ENCODE measurements around the gene CYLC2. TPM values are rescaled to one million over a fixed set of nuclear protein-coding genes. Genes with fewer than 3 reads are reported as not detected.

Gene CYLC2
- total and polyA plus RNA-seq, 2 experiments from 2014 or later, result not detected

DNA sequence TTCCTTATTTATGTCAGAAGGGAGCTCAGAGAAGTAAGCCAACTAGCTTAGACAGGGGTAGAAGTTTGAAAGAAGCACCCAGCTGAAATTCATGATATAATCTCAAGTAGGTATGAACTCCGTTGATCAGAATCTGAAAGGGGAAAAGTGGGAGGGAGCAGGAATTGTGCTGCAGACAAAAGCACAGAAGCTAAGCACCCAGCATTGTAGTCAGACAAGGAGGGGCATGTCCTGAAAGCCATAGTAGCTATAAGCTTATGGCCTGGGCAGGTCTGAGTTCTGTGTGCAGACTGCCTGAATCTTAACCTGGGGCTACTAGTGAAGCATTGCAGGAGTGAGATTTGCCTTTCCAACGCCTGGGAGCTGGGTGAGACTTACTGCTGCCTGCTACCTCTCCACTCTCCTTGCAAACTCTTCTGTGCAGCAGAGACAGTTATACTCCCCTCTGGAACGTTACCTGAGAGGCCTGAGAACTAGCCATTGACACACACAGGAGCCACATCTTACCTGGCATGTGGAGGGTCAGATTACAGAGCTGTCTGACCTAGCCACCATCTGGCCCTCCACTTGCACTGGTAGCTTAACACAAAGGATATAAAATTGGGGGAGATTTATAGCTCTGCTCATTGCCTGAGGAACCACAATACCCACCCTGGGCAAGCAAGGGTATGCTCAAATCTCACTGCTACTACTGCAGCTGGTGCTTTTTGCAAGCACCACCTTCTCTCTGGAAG is 9.8 kb upstream of the CYLC2 start:
- Histone ChIP-seq H3K27me3 (no peaks in the 10 kb centered on the region), H3K9me2 (replicated peaks; ENCODE audit: insufficient read depth) (no peaks in the 10 kb centered on the region), H3K4me3 (no peak overlapping the region), H3K27ac (no peak overlapping the region), H3K4me2 (no peak overlapping the region), H3K4me1 (ENCODE audit: insufficient read depth) (no peaks in the 10 kb centered on the region), H3K79me2 (no peaks in the 10 kb centered on the region), H3K36me3 (replicated peaks; ENCODE audit: insufficient read depth, low read depth) (no peaks in the 10 kb centered on the region), H4K20me1 (ENCODE audit: insufficient read depth, poor library complexity, severe bottlenecking) (no peaks in the 10 kb centered on the region), H2AFZ (no peak overlapping the region), H3K9me3 (ENCODE audit: low read depth) (no peaks in the 10 kb centered on the region)
- no peak for DNase-seq (ENCODE audit: low spot score)
- TF ChIP-seq EZH2phosphoT487 (IDR thresholded peaks at IDR 0.05; ENCODE audit: low read depth, severe bottlenecking, unreplicated experiment), result no peak
- TF ChIP-seq, protein P1, sequence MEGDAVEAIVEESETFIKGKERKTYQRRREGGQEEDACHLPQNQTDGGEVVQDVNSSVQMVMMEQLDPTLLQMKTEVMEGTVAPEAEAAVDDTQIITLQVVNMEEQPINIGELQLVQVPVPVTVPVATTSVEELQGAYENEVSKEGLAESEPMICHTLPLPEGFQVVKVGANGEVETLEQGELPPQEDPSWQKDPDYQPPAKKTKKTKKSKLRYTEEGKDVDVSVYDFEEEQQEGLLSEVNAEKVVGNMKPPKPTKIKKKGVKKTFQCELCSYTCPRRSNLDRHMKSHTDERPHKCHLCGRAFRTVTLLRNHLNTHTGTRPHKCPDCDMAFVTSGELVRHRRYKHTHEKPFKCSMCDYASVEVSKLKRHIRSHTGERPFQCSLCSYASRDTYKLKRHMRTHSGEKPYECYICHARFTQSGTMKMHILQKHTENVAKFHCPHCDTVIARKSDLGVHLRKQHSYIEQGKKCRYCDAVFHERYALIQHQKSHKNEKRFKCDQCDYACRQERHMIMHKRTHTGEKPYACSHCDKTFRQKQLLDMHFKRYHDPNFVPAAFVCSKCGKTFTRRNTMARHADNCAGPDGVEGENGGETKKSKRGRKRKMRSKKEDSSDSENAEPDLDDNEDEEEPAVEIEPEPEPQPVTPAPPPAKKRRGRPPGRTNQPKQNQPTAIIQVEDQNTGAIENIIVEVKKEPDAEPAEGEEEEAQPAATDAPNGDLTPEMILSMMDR (IDR thresholded peaks at IDR 0.05; ENCODE audit: poor library complexity), result no peak
- TF ChIP-seq EZH2 (IDR thresholded peaks at IDR 0.05; ENCODE audit: borderline replicate concordance), result no peak
- WGBS (ENCODE audit: low lambda C conversion rate, missing lambda C conversion rate), result 69% methylated on average over 3 of the region's 3 CpGs

DNA sequence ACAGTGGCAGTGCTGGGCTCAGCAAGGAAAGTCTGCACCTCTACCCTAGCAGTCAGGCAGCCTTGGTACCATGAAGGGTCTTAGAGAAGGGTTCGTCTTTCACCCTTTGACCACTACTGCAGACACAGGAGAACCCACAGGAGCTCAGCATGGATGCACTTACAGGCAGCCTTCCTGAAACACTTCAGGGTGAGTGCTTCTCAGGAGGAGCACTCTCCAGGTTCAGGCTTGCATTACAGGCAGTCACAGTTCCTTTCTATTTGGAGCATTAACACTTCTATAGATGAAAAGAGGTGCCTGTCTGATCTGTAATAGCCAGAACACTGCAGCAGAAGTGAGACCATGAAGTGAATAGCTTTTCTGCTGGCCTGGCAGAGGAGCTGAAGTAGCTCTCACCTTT is 8.7 kb upstream of the CYLC2 start:
- H3K9me3 ChIP-seq (ENCODE audit: low read depth), result no peaks in the 10 kb centered on the region
- no peak overlapping the region for H3K4me2 ChIP-seq
- no peak overlapping the region for H2AFZ ChIP-seq
- H4K20me1 ChIP-seq (ENCODE audit: insufficient read depth, poor library complexity, severe bottlenecking), result no peaks in the 10 kb centered on the region
- no peaks in the 10 kb centered on the region for H3K27me3 ChIP-seq
- H3K4me1 ChIP-seq (ENCODE audit: insufficient read depth), result no peaks in the 10 kb centered on the region
- H3K27ac ChIP-seq, result no peak overlapping the region
- no peaks in the 10 kb centered on the region for H3K9me2 ChIP-seq (replicated peaks; ENCODE audit: insufficient read depth)
- no peak overlapping the region for H3K4me3 ChIP-seq
- H3K36me3 ChIP-seq (replicated peaks; ENCODE audit: insufficient read depth, low read depth), result no peaks in the 10 kb centered on the region
- no peaks in the 10 kb centered on the region for H3K79me2 ChIP-seq
- WGBS (ENCODE audit: low lambda C conversion rate, missing lambda C conversion rate), result 71% methylated on average over 1 of the region's 1 CpG
- TF ChIP-seq EZH2 (IDR thresholded peaks at IDR 0.05; ENCODE audit: borderline replicate concordance), result no peak
- TF ChIP-seq, protein P1 (IDR thresholded peaks at IDR 0.05; ENCODE audit: poor library complexity), result no peak
- no peak for TF ChIP-seq EZH2phosphoT487 (IDR thresholded peaks at IDR 0.05; ENCODE audit: low read depth, severe bottlenecking, unreplicated experiment)
- DNase-seq (ENCODE audit: low spot score), result no peak

DNA sequence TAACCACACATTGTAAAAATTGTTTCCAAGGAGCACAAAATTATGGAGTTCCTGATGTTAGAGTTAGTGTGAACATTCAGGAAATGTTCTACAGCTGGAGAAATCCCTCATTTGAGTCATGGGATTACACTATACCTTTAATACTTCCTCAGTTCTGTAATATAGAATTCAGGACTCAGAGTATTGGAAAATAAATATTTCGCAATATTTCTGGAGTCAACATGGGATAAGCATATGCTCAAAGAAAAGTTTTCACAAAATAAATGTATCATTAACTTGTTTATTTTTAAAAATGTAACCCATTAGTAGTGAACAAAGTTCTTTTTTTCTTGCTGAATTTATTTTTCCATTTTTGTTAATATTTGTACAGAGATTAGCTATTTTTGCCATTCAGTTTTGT is 8.6 kb downstream of the CYLC2 start:
- DNase-seq (ENCODE audit: low spot score), result no peak
- no peaks in the 10 kb centered on the region for H3K9me3 ChIP-seq (ENCODE audit: low read depth)
- WGBS (ENCODE audit: low lambda C conversion rate, missing lambda C conversion rate), result 100% methylated on average over 1 of the region's 1 CpG
- H3K4me1 ChIP-seq (ENCODE audit: insufficient read depth), result no peaks in the 10 kb centered on the region
- H3K4me2 ChIP-seq, result no peak overlapping the region
- H3K9me2 ChIP-seq (replicated peaks; ENCODE audit: insufficient read depth), result no peaks in the 10 kb centered on the region
- H4K20me1 ChIP-seq (ENCODE audit: insufficient read depth, poor library complexity, severe bottlenecking), result no peaks in the 10 kb centered on the region
- no peaks in the 10 kb centered on the region for H3K79me2 ChIP-seq
- no peaks in the 10 kb centered on the region for H3K36me3 ChIP-seq (replicated peaks; ENCODE audit: insufficient read depth, low read depth)
- no peaks in the 10 kb centered on the region for H3K27me3 ChIP-seq
- no peak overlapping the region for H3K27ac ChIP-seq
- H2AFZ ChIP-seq, result no peak overlapping the region
- TF ChIP-seq EZH2phosphoT487 (IDR thresholded peaks at IDR 0.05; ENCODE audit: low read depth, severe bottlenecking, unreplicated experiment), result no peak
- TF ChIP-seq EZH2 (IDR thresholded peaks at IDR 0.05; ENCODE audit: borderline replicate concordance), result no peak
- TF ChIP-seq, protein P1 (IDR thresholded peaks at IDR 0.05; ENCODE audit: poor library complexity), result no peak
- no peak overlapping the region for H3K4me3 ChIP-seq

Data from hepatocyte (in vitro differentiated cells).